Measurements from ENCODE around the gene ARHGEF37.

GRCh38 chr5:149600932-149601331 lies 19.6 kb downstream of the ARHGEF37 start:
- TF ChIP-seq CTCF (IDR thresholded peaks at IDR 0.05) (no peak), POLR2AphosphoS5 (IDR thresholded peaks at IDR 0.05) (no peak), POLR2A (IDR thresholded peaks at IDR 0.05) (no peak)

All from breast epithelium (tissue), 3 donors.